ENCODE data around the gene WDR20.

Gene WDR20

DNA sequence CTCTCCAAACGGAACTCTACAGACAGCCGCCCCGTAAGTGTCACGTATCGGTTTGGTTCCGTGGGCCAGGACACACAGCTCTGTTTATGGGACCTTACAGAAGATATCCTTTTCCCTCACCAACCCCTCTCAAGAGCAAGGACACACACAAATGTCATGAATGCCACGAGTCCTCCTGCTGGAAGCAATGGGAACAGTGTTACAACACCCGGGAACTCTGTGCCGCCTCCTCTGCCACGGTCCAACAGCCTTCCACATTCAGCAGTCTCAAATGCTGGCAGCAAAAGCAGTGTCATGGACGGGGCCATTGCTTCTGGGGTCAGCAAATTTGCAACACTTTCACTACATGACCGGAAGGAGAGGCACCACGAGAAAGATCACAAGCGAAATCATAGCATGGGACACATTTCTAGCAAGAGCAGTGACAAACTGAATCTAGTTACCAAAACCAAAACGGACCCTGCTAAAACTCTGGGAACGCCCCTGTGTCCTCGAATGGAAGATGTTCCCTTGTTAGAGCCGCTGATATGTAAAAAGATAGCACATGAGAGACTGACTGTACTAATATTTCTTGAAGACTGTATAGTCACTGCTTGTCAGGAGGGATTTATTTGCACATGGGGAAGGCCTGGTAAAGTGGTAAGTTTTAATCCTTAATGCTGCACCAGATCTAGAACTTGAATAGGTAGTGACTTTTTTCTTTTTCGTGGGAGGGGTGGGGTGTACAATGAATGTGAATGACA lies 69.7 kb downstream of the WDR20 start:
- no peak for DNase-seq (ENCODE audit: extremely low read depth, insufficient read length)
- no peaks in the 10 kb centered on the region for H3K27me3 ChIP-seq (replicated peaks; ENCODE audit: control insufficient read depth, insufficient read depth, low read length)
- TF ChIP-seq, protein P1, sequence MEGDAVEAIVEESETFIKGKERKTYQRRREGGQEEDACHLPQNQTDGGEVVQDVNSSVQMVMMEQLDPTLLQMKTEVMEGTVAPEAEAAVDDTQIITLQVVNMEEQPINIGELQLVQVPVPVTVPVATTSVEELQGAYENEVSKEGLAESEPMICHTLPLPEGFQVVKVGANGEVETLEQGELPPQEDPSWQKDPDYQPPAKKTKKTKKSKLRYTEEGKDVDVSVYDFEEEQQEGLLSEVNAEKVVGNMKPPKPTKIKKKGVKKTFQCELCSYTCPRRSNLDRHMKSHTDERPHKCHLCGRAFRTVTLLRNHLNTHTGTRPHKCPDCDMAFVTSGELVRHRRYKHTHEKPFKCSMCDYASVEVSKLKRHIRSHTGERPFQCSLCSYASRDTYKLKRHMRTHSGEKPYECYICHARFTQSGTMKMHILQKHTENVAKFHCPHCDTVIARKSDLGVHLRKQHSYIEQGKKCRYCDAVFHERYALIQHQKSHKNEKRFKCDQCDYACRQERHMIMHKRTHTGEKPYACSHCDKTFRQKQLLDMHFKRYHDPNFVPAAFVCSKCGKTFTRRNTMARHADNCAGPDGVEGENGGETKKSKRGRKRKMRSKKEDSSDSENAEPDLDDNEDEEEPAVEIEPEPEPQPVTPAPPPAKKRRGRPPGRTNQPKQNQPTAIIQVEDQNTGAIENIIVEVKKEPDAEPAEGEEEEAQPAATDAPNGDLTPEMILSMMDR (IDR thresholded peaks at IDR 0.05; ENCODE audit: insufficient read depth, low read length, poor library complexity, severe bottlenecking): no peak
- H3K4me3 ChIP-seq (replicated peaks; ENCODE audit: low read depth, low read length): no peak overlapping the region
- peaks cover 16% of the 10 kb centered on the region for H3K36me3 ChIP-seq (ENCODE audit: control insufficient read depth, insufficient read depth, low read length)

DNA sequence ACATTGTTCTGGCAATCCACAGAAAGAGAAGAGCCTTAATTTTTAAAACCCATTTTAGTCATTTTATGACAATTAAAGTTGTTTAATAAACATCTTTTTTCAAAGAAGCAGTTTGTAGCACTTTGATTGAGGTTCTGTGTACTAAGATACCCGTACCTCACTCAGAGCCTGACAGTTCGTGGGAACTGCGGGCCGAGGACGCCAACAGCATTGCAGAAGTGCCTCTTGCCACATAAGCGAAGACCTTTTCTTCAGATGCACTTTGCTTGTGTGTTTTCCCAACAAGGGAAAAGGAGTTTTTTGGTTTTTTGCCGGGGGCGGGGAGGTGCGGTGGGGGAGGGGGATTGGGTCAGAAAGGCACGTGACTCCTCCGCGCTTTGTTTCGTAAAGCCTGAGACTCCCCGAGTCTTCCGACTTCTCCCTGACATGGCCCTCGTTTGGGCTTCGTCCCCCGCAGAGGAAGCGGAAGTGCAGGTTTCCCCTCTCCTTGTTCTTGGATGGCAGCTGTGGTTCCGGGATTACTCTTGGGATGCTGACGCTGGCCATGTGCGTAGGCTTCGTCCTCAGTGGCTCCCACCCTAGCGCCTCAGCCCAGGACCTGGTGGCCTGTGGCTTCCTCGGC lies 70.8 kb downstream of the WDR20 start:
- H3K36me3 ChIP-seq (ENCODE audit: control insufficient read depth, insufficient read depth, low read length): peaks cover 12% of the 10 kb centered on the region
- no peak overlapping the region for H3K4me3 ChIP-seq (replicated peaks; ENCODE audit: low read depth, low read length)
- no peak for DNase-seq (ENCODE audit: extremely low read depth, insufficient read length)
- H3K27me3 ChIP-seq (replicated peaks; ENCODE audit: control insufficient read depth, insufficient read depth, low read length): no peaks in the 10 kb centered on the region
- TF ChIP-seq, protein P1 (IDR thresholded peaks at IDR 0.05; ENCODE audit: insufficient read depth, low read length, poor library complexity, severe bottlenecking): no peak

DNA sequence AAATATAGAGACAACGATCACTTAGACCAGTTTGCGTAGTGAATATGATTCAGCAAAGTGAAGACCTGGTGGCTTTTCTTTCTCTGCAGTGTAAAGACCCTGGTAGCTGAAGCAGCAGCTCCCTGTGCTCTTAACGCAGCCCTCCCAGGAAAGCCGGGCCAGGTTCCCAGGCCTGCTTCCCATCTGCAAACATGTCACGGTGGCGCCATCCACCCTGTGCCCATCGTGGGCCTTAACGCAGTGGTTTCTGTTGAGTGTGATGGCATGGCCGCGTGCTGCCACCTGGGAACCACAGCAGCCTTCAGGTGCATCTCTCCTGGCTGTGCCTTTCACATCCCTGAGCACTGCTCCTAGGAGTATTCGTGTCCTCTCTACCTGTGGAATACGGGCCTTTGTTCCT lies 71.5 kb downstream of the WDR20 start:
- Histone ChIP-seq H3K4me3 (replicated peaks; ENCODE audit: low read depth, low read length) (no peak overlapping the region), H3K36me3 (ENCODE audit: control insufficient read depth, insufficient read depth, low read length) (peaks cover 12% of the 10 kb centered on the region), H3K27me3 (replicated peaks; ENCODE audit: control insufficient read depth, insufficient read depth, low read length) (no peaks in the 10 kb centered on the region)
- DNase-seq (ENCODE audit: extremely low read depth, insufficient read length): no peak
- TF ChIP-seq, protein P1 (IDR thresholded peaks at IDR 0.05; ENCODE audit: insufficient read depth, low read length, poor library complexity, severe bottlenecking): no peak

DNA sequence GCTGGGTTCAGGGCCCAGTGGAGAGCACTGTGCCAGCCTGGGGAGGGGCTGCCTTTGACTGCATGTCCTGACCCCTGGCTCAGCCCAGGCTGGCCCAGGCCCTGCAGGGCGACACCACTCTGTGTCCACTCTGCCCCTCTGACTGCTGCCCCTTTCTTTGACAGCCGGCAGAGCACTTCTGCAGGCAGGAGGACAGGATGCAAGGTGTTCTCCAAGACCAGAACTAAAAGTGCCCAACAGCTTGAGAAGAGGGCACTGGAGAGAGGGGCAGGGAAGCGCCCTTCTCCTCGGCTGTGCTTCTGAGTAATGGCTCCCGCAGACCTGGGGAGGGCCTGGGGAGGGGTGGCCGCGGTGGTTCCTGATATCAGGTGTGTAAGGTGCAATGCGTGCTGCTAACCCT lies 72.7 kb downstream of the WDR20 start:
- H3K4me3 ChIP-seq (replicated peaks; ENCODE audit: low read depth, low read length): no peak overlapping the region
- no peaks in the 10 kb centered on the region for H3K27me3 ChIP-seq (replicated peaks; ENCODE audit: control insufficient read depth, insufficient read depth, low read length)
- DNase-seq (ENCODE audit: extremely low read depth, insufficient read length): no peak
- peaks cover 10% of the 10 kb centered on the region for H3K36me3 ChIP-seq (ENCODE audit: control insufficient read depth, insufficient read depth, low read length)
- TF ChIP-seq, protein P1 (IDR thresholded peaks at IDR 0.05; ENCODE audit: insufficient read depth, low read length, poor library complexity, severe bottlenecking): no peak

DNA sequence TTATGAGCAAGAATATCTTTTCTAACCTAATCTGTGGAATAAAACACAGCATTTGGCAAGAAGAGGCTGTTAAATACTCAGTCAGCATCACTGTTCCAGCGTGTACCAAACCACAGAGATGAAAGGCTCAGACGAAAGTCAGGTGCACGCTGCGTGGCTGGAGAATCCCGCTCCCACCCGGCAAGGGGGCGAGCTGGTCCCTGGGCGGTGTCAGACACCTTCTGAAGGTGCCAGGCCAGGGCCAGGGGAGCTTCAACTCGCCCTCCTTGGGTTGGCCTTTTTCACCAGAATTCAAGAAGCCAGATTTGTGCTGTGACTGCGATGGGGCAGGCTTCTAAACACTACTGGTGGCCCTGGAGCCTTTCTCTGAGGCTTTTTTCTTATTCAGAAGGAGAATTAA lies 73.1 kb downstream of the WDR20 start:
- Histone ChIP-seq H3K4me3 (replicated peaks; ENCODE audit: low read depth, low read length) (no peak overlapping the region), H3K27me3 (replicated peaks; ENCODE audit: control insufficient read depth, insufficient read depth, low read length) (no peaks in the 10 kb centered on the region), H3K36me3 (ENCODE audit: control insufficient read depth, insufficient read depth, low read length) (peaks cover 10% of the 10 kb centered on the region)
- no peak for DNase-seq (ENCODE audit: extremely low read depth, insufficient read length)
- TF ChIP-seq, protein P1 (IDR thresholded peaks at IDR 0.05; ENCODE audit: insufficient read depth, low read length, poor library complexity, severe bottlenecking): no peak

All from GM06990 (cell line).